Tibial nerve (tissue), 4 donors: Measurements from ENCODE around the gene SMIM23. TPM values are rescaled to one million over a fixed set of nuclear protein-coding genes. Genes with fewer than 3 reads are reported as not detected.

Experiments
- DNase-seq, 2 donors: peaks; one replicate each; pipeline ENCODE4 v3.0.0-alpha.2; 2019; ENCODE audit warnings: low spot score in 2 of 2
- H3K27ac ChIP-seq, 4 donors: fragments of 200-600 bp; sonication (generic) in 3 of 4; one replicate each; pipeline ENCODE4 v1.5.1; 2017 to 2019; ENCODE audit warnings: mild to moderate bottlenecking in 1 of 4
- H3K27me3 ChIP-seq, 2 donors: fragments of 200-600 bp; sonication (generic) in 1 of 2; one replicate each; pipeline versions ENCODE4 v1.5.1 to v1.6.0; 2017 to 2019
- H3K36me3 ChIP-seq, 3 donors: fragments of 200-600 bp; sonication (generic); one replicate each; pipeline ENCODE4 v1.5.1; 2018 to 2019
- H3K4me1 ChIP-seq, 4 donors: fragments of 200-600 bp; sonication (generic) in 3 of 4; one replicate each; pipeline ENCODE4 v1.5.1; 2017 to 2019
- H3K4me3 ChIP-seq, 4 donors: fragments of 200-600 bp; sonication (generic) in 3 of 4; one replicate each; pipeline ENCODE4 v1.5.1; 2017 to 2019; ENCODE audit warnings: mild to moderate bottlenecking in 1 of 4, moderate library complexity in 1 of 4
- H3K9me3 ChIP-seq, 4 donors: fragments of 200-600 bp; sonication (generic) in 3 of 4; one replicate each; pipeline ENCODE4 v1.5.1; 2017 to 2019
- EP300 ChIP-seq, 2 donors: sonication (generic); formaldehyde crosslinking; IDR thresholded peaks; one replicate each; pipeline ENCODE4 v1.6.1; 2017; ENCODE audit warnings: antibody characterized with exemption in 2 of 2, mild to moderate bottlenecking in 1 of 2
- POLR2A ChIP-seq, 2 donors: fragments of 450-650 bp; IDR thresholded peaks; one replicate each; pipeline ENCODE4 v1.6.1; 2017; ENCODE audit warnings: antibody characterized with exemption in 2 of 2, mild to moderate bottlenecking in 2 of 2, moderate library complexity in 2 of 2
- WGBS, 2 donors: methylation state at CpG; one replicate each; pipeline ENCODE4 v1.1.5; 2018; 5-methylcytosine and 5-hydroxymethylcytosine counted together
- total RNA-seq, 4 donors: library from RNA; depleted of rRNA; stranded (reverse); fragments of >200 nt; gene quantifications; one replicate each; pipeline ENCODE4 v1.1.0, GENCODE V29; 2016
- TF ChIP-seq, protein P1 (sequence below), 5 experiments: fragments of 200-600 bp in 3 of 5; fragments of 450-650 bp in 2 of 5; sonication (generic) in 3 of 5; IDR thresholded peaks; one replicate each; pipeline ENCODE4 v1.5.1; 2016 to 2019; ENCODE audit warnings: antibody characterized with exemption in 5 of 5, mild to moderate bottlenecking in 3 of 5, moderate library complexity in 2 of 5

The SMIM23 gene
- total RNA-seq, 4 donors from 2014 or later = not detected

DNA sequence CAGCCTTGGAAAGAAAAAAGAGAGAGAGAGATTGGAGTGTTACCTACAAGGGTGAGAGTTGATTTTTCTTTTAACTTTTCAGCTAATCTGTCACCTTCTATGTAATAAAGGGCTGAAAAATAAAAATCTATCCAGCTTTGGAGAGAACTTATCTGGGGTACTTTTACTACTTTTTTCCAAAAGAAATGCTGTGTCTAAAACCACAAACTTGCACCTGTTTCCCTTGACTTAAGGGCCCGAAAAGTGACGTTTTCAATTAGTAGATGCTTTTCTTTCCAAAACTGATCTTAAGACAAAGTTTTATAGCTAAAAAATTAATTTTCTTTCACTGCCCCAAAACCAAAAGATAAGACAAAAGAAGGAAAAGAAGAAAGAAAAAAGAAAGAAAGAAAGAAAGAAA, 48.8 kb downstream of the SMIM23 start:
- Histone ChIP-seq H3K27ac (no peak overlapping the region), H3K9me3 (peaks cover 0 to 13% (median 0%) of the 10 kb centered on the region in 4 donors), H3K27me3 (no peaks in the 10 kb centered on the region), H3K36me3 (no peaks in the 10 kb centered on the region), H3K4me3 (no peak overlapping the region), H3K4me1 (no peaks in the 10 kb centered on the region)
- DNase-seq = no peak
- WGBS, 2 donors = 83 to 89% methylated on average over 2 of the region's 2 CpGs
- TF ChIP-seq POLR2A (IDR thresholded peaks at IDR 0.05) = no peak
- TF ChIP-seq EP300 (IDR thresholded peaks at IDR 0.05) = no peak
- TF ChIP-seq, protein P1, sequence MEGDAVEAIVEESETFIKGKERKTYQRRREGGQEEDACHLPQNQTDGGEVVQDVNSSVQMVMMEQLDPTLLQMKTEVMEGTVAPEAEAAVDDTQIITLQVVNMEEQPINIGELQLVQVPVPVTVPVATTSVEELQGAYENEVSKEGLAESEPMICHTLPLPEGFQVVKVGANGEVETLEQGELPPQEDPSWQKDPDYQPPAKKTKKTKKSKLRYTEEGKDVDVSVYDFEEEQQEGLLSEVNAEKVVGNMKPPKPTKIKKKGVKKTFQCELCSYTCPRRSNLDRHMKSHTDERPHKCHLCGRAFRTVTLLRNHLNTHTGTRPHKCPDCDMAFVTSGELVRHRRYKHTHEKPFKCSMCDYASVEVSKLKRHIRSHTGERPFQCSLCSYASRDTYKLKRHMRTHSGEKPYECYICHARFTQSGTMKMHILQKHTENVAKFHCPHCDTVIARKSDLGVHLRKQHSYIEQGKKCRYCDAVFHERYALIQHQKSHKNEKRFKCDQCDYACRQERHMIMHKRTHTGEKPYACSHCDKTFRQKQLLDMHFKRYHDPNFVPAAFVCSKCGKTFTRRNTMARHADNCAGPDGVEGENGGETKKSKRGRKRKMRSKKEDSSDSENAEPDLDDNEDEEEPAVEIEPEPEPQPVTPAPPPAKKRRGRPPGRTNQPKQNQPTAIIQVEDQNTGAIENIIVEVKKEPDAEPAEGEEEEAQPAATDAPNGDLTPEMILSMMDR (IDR thresholded peaks at IDR 0.05) = no peak

DNA sequence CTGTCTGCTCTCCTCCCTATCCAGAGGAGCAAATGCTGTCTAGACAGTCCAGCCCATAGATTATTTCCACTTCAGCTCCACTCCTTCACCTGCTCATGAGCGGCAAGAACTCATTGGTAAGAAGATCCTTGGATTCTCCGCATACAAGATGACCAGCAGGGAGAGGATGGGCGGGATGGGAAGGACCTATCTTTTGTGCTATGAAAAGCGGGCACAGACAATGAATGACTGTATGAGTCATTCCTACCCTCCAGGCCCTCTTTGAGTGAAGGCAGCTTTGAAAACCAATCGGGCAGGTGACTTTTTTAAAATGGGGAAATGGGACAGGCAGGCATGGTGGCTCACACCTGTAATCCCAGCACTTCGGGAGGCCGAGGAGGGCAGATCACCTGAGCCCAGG, 49.4 kb downstream of the SMIM23 start:
- Histone ChIP-seq H3K4me3 (no peak overlapping the region), H3K4me1 (no peaks in the 10 kb centered on the region), H3K27me3 (no peaks in the 10 kb centered on the region), H3K9me3 (peaks cover 0 to 8% (median 0%) of the 10 kb centered on the region in 4 donors), H3K27ac (no peak overlapping the region), H3K36me3 (no peaks in the 10 kb centered on the region)
- TF ChIP-seq, protein P1 (IDR thresholded peaks at IDR 0.05) = no peak
- TF ChIP-seq EP300 (IDR thresholded peaks at IDR 0.05) = no peak
- TF ChIP-seq POLR2A (IDR thresholded peaks at IDR 0.05) = no peak
- no peak for DNase-seq
- WGBS, 2 donors = 83 to 84% methylated on average over 7 of the region's 7 CpGs

DNA sequence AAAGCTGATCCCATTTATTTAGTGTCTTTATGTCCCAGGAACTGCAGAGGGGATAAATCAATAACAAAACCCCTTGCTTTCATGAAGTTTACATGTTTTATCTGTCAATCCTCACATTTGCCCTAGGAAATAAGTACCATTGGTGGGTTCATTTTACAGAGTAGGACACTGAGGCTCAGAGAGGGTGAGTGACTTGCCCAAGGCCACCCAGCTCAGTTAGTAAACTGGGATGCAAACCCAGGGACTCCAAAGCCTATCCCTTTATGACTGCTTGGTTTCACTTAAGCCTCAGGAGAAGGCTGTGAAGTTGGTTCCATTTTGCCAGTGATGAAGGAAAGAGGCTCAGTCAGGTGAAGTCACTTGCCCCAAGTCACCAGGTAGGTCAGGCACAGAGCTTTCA, 51.9 kb downstream of the SMIM23 start:
- Histone ChIP-seq H3K4me3 (no peak overlapping the region), H3K36me3 (peaks cover 0 to 8% (median 0%) of the 10 kb centered on the region in 3 donors), H3K27me3 (no peaks in the 10 kb centered on the region), H3K9me3 (peaks cover 0 to 8% (median 0%) of the 10 kb centered on the region in 4 donors), H3K27ac (no peak overlapping the region), H3K4me1 (no peaks in the 10 kb centered on the region)
- no peak for DNase-seq
- TF ChIP-seq POLR2A (IDR thresholded peaks at IDR 0.05) (no peak), EP300 (IDR thresholded peaks at IDR 0.05) (no peak)
- TF ChIP-seq, protein P1 (IDR thresholded peaks at IDR 0.05) = no peak

DNA sequence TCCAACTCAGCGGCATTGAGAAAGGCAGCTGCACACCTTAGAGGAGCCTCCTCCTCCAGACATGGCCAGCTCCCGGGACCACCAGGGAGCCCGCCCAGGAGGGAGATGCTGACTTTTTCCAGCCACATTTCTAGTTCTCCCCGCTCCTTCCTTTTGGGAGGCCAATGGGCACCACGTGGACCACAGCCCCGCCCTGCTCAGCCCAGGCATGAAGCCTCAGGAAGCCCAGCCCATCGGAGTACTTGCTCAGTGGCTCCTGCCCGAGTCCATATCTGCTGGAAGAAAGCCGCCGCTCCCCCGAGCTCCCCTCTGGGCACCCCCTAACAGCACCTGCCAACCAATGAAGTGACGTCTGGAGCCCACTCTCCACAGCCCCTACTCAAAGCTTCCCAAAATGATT, 52.4 kb downstream of the SMIM23 start:
- H3K27me3 ChIP-seq = no peaks in the 10 kb centered on the region
- no peak overlapping the region for H3K27ac ChIP-seq
- H3K4me1 ChIP-seq = no peaks in the 10 kb centered on the region
- TF ChIP-seq EP300 (IDR thresholded peaks at IDR 0.05) (no peak), POLR2A (IDR thresholded peaks at IDR 0.05) (no peak)
- TF ChIP-seq, protein P1 (IDR thresholded peaks at IDR 0.05) = no peak
- peaks cover 0 to 7% (median 0%) of the 10 kb centered on the region in 4 donors for H3K9me3 ChIP-seq
- H3K36me3 ChIP-seq = peaks cover 0 to 10% (median 0%) of the 10 kb centered on the region in 3 donors
- no peak overlapping the region for H3K4me3 ChIP-seq
- 68 to 78% methylated on average over 12 of the region's 12 CpGs for WGBS, 2 donors
- DNase-seq = no peak

DNA sequence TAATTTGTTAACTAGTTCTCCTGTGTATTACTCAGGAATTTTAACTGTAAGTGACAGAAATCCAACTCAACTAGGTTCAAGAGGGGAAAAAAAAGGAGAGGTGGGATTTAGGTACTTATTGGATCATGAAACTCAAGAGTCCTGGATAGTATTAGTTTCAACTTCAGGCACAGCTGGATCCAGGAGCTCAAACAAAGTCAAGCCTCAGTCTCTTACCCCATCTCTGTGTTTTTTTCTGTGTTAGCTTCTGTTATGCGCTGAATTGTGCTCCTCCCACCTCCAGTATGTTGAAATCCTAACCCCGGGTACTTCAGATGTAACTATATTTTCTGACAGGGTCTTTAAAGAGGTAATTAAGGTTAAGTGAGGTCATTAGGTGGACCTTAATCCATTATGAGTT, 53.5 kb downstream of the SMIM23 start:
- Histone ChIP-seq H3K4me3 (no peak overlapping the region), H3K4me1 (no peaks in the 10 kb centered on the region)
- no peak for DNase-seq

More for the DNA sequence above, 53.5 kb downstream of the SMIM23 start:
- H3K9me3 ChIP-seq = no peaks in the 10 kb centered on the region
- TF ChIP-seq EP300 (IDR thresholded peaks at IDR 0.05) (no peak), POLR2A (IDR thresholded peaks at IDR 0.05) (no peak)
- TF ChIP-seq, protein P1 (IDR thresholded peaks at IDR 0.05) = no peak
- H3K27me3 ChIP-seq = no peaks in the 10 kb centered on the region
- 80 to 90% methylated on average over 2 of the region's 2 CpGs for WGBS, 2 donors
- no peak overlapping the region for H3K27ac ChIP-seq
- peaks cover 0 to 12% (median 0%) of the 10 kb centered on the region in 3 donors for H3K36me3 ChIP-seq
